HCT116 (cell line): Measurements from ENCODE around the gene FAM120A. TPM values are rescaled to one million over a fixed set of nuclear protein-coding genes. Genes with fewer than 3 reads are reported as not detected.

Experiments
- ATAC-seq: fragments of 200-7000 bp; cut with Tn5 transposase; 2 replicates; pipeline ENCODE4 v1.9.1; 2020; ENCODE audit warnings: mild to moderate bottlenecking, moderate library complexity
- BruUV-seq: library from RNA; stranded (reverse); fragments of 400-500 nt; replicated peaks from 2 replicates; lab custom pipeline; 2021; lab: Mats Ljungman, UMichigan
- CTCF ChIA-PET: fragments of 300-600 bp; sonication (Branson Sonifier 250); formaldehyde crosslinking; loops from one replicate; lab custom pipeline; 2021; ENCODE audit warnings: antibody characterized with exemption; lab: Charles Lee
- POLR2A ChIA-PET: fragments of 300-600, 350-600 bp; sonication (Branson Sonifier 250); formaldehyde crosslinking; loops from one replicate; lab custom pipeline; 2021; ENCODE audit warnings: antibody characterized with exemption; lab: Charles Lee
- RAD21 ChIA-PET, 2 experiments: fragments of 300-600 bp; sonication (Branson Sonifier 250); formaldehyde crosslinking; loops; one replicate each; lab custom pipeline; 2023; ENCODE audit warnings: low total read pairs in 2 of 2; ENCODE audit not compliant: uncharacterized antibody in 2 of 2, unreplicated experiment in 2 of 2, low non-redundant PET in 1 of 2; lab: Charles Lee
- DNase-seq: peaks from one replicate; pipeline ENCODE4 v3.0.0-alpha.2; 2010; ENCODE audit warnings: low read depth, low spot score
- H2AFZ ChIP-seq: fragments of 200-600 bp; shearing (Covaris generic), sonication (generic); 2 replicates; pipeline ENCODE4 v1.6.1; 2017; ENCODE audit warnings: low read depth, mixed run types, mixed read lengths, antibody characterized with exemption, low read length; ENCODE audit not compliant: poor library complexity, severe bottlenecking
- H3K27ac ChIP-seq: 2 replicates; pipeline ENCODE4 v1.5.1; 2012; ENCODE audit warnings: low read depth, low read length
- H3K27me3 ChIP-seq: fragments of 200-600 bp; sonication (generic); 2 replicates; pipeline ENCODE4 v1.6.1; 2016; ENCODE audit warnings: mixed run types, low read length, mixed read lengths; ENCODE audit not compliant: insufficient read depth
- H3K36me3 ChIP-seq, 2 experiments: fragments of 200-500 bp in 1 of 2; fragments of 200-600 bp in 1 of 2; sonication (Bioruptor generic) in 1 of 2; sonication (generic) in 1 of 2; 2 replicates each; pipeline versions ENCODE4 v1.5.1 to v1.6.1; 2014 to 2016; ENCODE audit warnings: low read length in 2 of 2, inconsistent platforms in 1 of 2, mixed read lengths in 1 of 2, mixed run types in 1 of 2; ENCODE audit not compliant: insufficient read depth in 2 of 2, control insufficient read depth in 1 of 2
- H3K4me1 ChIP-seq, 2 experiments: fragments of 200-600 bp in 1 of 2; sonication (generic) in 1 of 2; 2 replicates each; pipeline versions ENCODE4 v1.5.1 to v1.6.1; 2012 to 2017; ENCODE audit warnings: low read length in 2 of 2, inconsistent platforms in 1 of 2, mild to moderate bottlenecking in 1 of 2, mixed read lengths in 1 of 2, mixed run types in 1 of 2, moderate library complexity in 1 of 2; ENCODE audit not compliant: insufficient read depth in 2 of 2, control insufficient read depth in 1 of 2
- H3K4me2 ChIP-seq: fragments of 200-600 bp; sonication (generic); 2 replicates; pipeline ENCODE4 v1.6.1; 2017; ENCODE audit warnings: mixed run types, low read length, mixed read lengths
- H3K4me3 ChIP-seq, 2 experiments: fragments of 200-600 bp in 1 of 2; sonication (generic) in 1 of 2; replicated peaks in 1 of 2; 2 replicates each; pipeline ENCODE4 v1.5.1; 2011 to 2016; ENCODE audit warnings: low read length in 2 of 2, control low read depth in 1 of 2, low read depth in 1 of 2, mild to moderate bottlenecking in 1 of 2, mixed read lengths in 1 of 2, mixed run types in 1 of 2
- H3K79me2 ChIP-seq: fragments of 200-600 bp; sonication (generic); 2 replicates; pipeline ENCODE4 v1.6.1; 2017; ENCODE audit warnings: mild to moderate bottlenecking, mixed run types, low read length, moderate library complexity, mixed read lengths; ENCODE audit not compliant: insufficient read depth
- H3K9ac ChIP-seq: fragments of 200-600 bp; sonication (generic); 2 replicates; pipeline ENCODE4 v1.6.1; 2016; ENCODE audit warnings: low read length, mixed read lengths
- H3K9me2 ChIP-seq: fragments of 200-600 bp; sonication (generic), shearing (Covaris generic); 2 replicates; pipeline ENCODE4 v1.6.1; 2017; ENCODE audit warnings: mixed run types, mild to moderate bottlenecking, moderate library complexity; ENCODE audit not compliant: insufficient read depth
- H3K9me3 ChIP-seq, 2 experiments: fragments of 200-500 bp in 1 of 2; fragments of 200-600 bp in 1 of 2; sonication (Bioruptor generic) in 1 of 2; sonication (generic) in 1 of 2; 2 replicates each; pipeline ENCODE4 v1.6.1; 2014 to 2017; ENCODE audit warnings: low read length in 2 of 2, mixed read lengths in 2 of 2, inconsistent platforms in 1 of 2, low read depth in 1 of 2, mild to moderate bottlenecking in 1 of 2, mixed run types in 1 of 2, moderate library complexity in 1 of 2; ENCODE audit not compliant: control insufficient read depth in 1 of 2, insufficient read depth in 1 of 2
- H4K20me1 ChIP-seq: fragments of 200-600 bp; sonication (generic), shearing (Covaris generic); 2 replicates; pipeline ENCODE4 v1.6.1; 2017; ENCODE audit warnings: mixed run types, mild to moderate bottlenecking, moderate library complexity; ENCODE audit not compliant: insufficient read depth
- CBX3 ChIP-seq: IDR thresholded peaks from 2 replicates; pipeline ENCODE4 v1.6.1; 2012; ENCODE audit warnings: low read depth
- EGR1 ChIP-seq: IDR thresholded peaks from 2 replicates; pipeline ENCODE4 v1.6.1; 2012; ENCODE audit warnings: low read depth
- EZH2 ChIP-seq: fragments of 200-600 bp; sonication (generic); IDR thresholded peaks from 2 replicates; pipeline ENCODE4 v1.6.1; 2017; ENCODE audit warnings: antibody characterized with exemption, mixed run types
- EZH2phosphoT487 ChIP-seq: fragments of 200-600 bp; IDR thresholded peaks from 2 replicates; pipeline ENCODE4 v1.6.1; 2018; ENCODE audit warnings: antibody characterized with exemption, borderline replicate concordance
- MAX ChIP-seq: IDR thresholded peaks from 2 replicates; pipeline ENCODE4 v1.6.1; 2012
- POLR2A ChIP-seq: IDR thresholded peaks from 2 replicates; pipeline ENCODE4 v1.7.0; 2011; ENCODE audit warnings: borderline replicate concordance; ENCODE audit not compliant: insufficient read depth, insufficient read length; ENCODE audit errors: extremely low read depth
- POLR2AphosphoS5 ChIP-seq: IDR thresholded peaks from 2 replicates; pipeline ENCODE4 v1.6.1; 2011; ENCODE audit warnings: mild to moderate bottlenecking, low read depth, low read length, moderate library complexity
- RAD21 ChIP-seq: IDR thresholded peaks from 2 replicates; pipeline ENCODE4 v1.6.1; 2012; ENCODE audit warnings: low read depth, mild to moderate bottlenecking
- REST ChIP-seq: IDR thresholded peaks from 2 replicates; pipeline ENCODE4 v1.6.1; 2012; ENCODE audit warnings: low read depth
- SIN3A ChIP-seq: IDR thresholded peaks from 2 replicates; pipeline ENCODE4 v1.6.1; 2012; ENCODE audit warnings: low read depth
- SP1 ChIP-seq: IDR thresholded peaks from 2 replicates; pipeline ENCODE4 v1.6.1; 2012; ENCODE audit warnings: low read depth
- SRF ChIP-seq: IDR thresholded peaks from 2 replicates; pipeline ENCODE4 v1.6.1; 2012; ENCODE audit warnings: low read depth
- TCF7L2 ChIP-seq: IDR thresholded peaks from 2 replicates; pipeline ENCODE4 v1.7.0; 2011; ENCODE audit warnings: borderline replicate concordance, inconsistent platforms; ENCODE audit not compliant: insufficient read depth, insufficient read length; ENCODE audit errors: extremely low read depth
- intact Hi-C: fragments of 100-400 bp; cut with micrococcal nuclease; formaldehyde crosslinking; loops from 2 replicates; pipeline ENCODE4 v1.10.0; 2022
- total RNA-seq: library from RNA; stranded (reverse); gene quantifications from one replicate; pipeline ENCODE4 v1.2.1, GENCODE V29; 2021; ENCODE audit not compliant: unreplicated experiment
- TF ChIP-seq, protein P1 (sequence below): IDR thresholded peaks from 2 replicates; pipeline ENCODE4 v1.6.1; 2012
- TF ChIP-seq, protein P2 (sequence below), 3 experiments: fragments of 200-600 bp in 1 of 3; sonication (generic) in 1 of 3; IDR thresholded peaks in 2 of 3; conservative IDR thresholded peaks in 1 of 3; 2 replicates each; pipeline ENCODE4 v1.5.1; 2012 to 2017; ENCODE audit warnings: low read depth in 2 of 3, low read length in 2 of 3, antibody characterized with exemption in 1 of 3, borderline replicate concordance in 1 of 3, control low read depth in 1 of 3, mild to moderate bottlenecking in 1 of 3, mixed read lengths in 1 of 3, mixed run types in 1 of 3, moderate library complexity in 1 of 3; ENCODE audit not compliant: insufficient read depth in 1 of 3

Gene FAM120A
- total RNA-seq, 1 experiment from 2014 or later: 122 TPM

GRCh38 chr9:93540305-93540704 lies 88.8 kb downstream of the FAM120A start:
- no peaks in the 10 kb centered on the region for H3K27me3 ChIP-seq
- H3K27ac ChIP-seq: no peak overlapping the region
- H3K4me1 ChIP-seq: no peaks in the 10 kb centered on the region
- ATAC-seq (no peak), DNase-seq (no peak)
- no peak overlapping the region for H3K9ac ChIP-seq
- CTCF ChIA-PET: no interaction called here
- no peaks in the 10 kb centered on the region for H3K9me3 ChIP-seq
- RAD21 ChIA-PET: no interaction called here
- BruUV-seq: no TSS peak
- no peak overlapping the region for H3K4me3 ChIP-seq
- H3K9me2 ChIP-seq: no peaks in the 10 kb centered on the region
- peaks cover 10 to 22% of the 10 kb centered on the region in 2 experiments; a peak in 2 of 4 replicates for H3K36me3 ChIP-seq
- intact Hi-C loops: no loop called here
- no peak for TF ChIP-seq POLR2A
- no peak for TF ChIP-seq POLR2AphosphoS5
- TF ChIP-seq, protein P1, sequence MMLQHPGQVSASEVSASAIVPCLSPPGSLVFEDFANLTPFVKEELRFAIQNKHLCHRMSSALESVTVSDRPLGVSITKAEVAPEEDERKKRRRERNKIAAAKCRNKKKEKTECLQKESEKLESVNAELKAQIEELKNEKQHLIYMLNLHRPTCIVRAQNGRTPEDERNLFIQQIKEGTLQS: no peak
- TF ChIP-seq SRF: no peak
- no peak for TF ChIP-seq RAD21
- TF ChIP-seq CBX3: no peak
- TF ChIP-seq EZH2: no peak
- TF ChIP-seq TCF7L2: no peak
- TF ChIP-seq, protein P2, sequence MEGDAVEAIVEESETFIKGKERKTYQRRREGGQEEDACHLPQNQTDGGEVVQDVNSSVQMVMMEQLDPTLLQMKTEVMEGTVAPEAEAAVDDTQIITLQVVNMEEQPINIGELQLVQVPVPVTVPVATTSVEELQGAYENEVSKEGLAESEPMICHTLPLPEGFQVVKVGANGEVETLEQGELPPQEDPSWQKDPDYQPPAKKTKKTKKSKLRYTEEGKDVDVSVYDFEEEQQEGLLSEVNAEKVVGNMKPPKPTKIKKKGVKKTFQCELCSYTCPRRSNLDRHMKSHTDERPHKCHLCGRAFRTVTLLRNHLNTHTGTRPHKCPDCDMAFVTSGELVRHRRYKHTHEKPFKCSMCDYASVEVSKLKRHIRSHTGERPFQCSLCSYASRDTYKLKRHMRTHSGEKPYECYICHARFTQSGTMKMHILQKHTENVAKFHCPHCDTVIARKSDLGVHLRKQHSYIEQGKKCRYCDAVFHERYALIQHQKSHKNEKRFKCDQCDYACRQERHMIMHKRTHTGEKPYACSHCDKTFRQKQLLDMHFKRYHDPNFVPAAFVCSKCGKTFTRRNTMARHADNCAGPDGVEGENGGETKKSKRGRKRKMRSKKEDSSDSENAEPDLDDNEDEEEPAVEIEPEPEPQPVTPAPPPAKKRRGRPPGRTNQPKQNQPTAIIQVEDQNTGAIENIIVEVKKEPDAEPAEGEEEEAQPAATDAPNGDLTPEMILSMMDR (IDR thresholded peaks at IDR 0.05 in 2 of 3, conservative IDR thresholded peaks at IDR 0.05 in 1 of 3; ENCODE audit: borderline replicate concordance in 1 of 3, insufficient read depth in 1 of 3, low read depth in 2 of 3, low read length in 2 of 3): no peak
- no peak for TF ChIP-seq SP1
- TF ChIP-seq MAX: no peak
- no peak for TF ChIP-seq REST
- TF ChIP-seq EGR1: no peak
- TF ChIP-seq SIN3A: no peak
- no peak for TF ChIP-seq EZH2phosphoT487
- H2AFZ ChIP-seq: no peak overlapping the region
- H3K4me2 ChIP-seq: no peak overlapping the region
- POLR2A ChIA-PET: no interaction called here
- H4K20me1 ChIP-seq: no peaks in the 10 kb centered on the region
- H3K79me2 ChIP-seq: peaks cover 22% of the 10 kb centered on the region; the same call in 1 of the 2 replicates
